Peyer's patch (tissue), 4 donors: Measurements from ENCODE around the gene APOL4.

ENCODE experiments used
- POLR2A ChIP-seq, 2 donors: fragments of 450-650 bp; IDR thresholded peaks; one replicate each; pipeline ENCODE4 v1.5.1; 2017; ENCODE audit warnings: antibody characterized with exemption in 2 of 2, mild to moderate bottlenecking in 2 of 2, moderate library complexity in 2 of 2
- TF ChIP-seq, protein P1 (sequence below), 6 experiments: fragments of 450-650 bp in 4 of 6; fragments of 200-600 bp in 2 of 6; sonication (generic) in 1 of 6; IDR thresholded peaks; one replicate each; pipeline ENCODE4 v1.5.1; 2017 to 2019; ENCODE audit warnings: antibody characterized with exemption in 6 of 6, mild to moderate bottlenecking in 3 of 6, moderate library complexity in 1 of 6

DNA sequence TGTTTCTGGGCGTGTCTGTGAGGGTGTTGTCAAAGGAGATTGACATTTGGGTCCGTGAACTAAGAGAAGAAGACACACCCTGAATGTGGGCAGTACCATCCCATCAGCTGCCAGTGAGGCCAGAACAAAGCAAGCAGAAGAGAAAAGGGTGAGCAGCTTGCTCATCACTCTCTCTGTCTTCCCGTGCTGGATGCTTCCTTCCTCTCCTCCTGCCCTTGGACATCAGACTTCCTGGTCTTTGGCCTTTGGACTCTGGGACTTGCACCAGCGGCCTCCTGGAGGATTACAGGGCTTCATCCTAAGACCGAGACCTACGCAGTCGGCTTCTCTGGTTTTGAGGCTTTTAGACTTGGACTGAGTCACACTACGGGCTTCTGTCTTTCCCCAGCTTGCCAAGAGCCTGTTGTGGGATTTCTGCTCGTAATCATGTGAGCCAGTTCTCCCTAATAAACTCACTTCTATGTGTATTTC, 18.9 kb upstream of the APOL4 start:
- TF ChIP-seq, protein P1, sequence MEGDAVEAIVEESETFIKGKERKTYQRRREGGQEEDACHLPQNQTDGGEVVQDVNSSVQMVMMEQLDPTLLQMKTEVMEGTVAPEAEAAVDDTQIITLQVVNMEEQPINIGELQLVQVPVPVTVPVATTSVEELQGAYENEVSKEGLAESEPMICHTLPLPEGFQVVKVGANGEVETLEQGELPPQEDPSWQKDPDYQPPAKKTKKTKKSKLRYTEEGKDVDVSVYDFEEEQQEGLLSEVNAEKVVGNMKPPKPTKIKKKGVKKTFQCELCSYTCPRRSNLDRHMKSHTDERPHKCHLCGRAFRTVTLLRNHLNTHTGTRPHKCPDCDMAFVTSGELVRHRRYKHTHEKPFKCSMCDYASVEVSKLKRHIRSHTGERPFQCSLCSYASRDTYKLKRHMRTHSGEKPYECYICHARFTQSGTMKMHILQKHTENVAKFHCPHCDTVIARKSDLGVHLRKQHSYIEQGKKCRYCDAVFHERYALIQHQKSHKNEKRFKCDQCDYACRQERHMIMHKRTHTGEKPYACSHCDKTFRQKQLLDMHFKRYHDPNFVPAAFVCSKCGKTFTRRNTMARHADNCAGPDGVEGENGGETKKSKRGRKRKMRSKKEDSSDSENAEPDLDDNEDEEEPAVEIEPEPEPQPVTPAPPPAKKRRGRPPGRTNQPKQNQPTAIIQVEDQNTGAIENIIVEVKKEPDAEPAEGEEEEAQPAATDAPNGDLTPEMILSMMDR (IDR thresholded peaks at IDR 0.05): peak in 2 of 6 experiments; percentile 3 to 13
- no peak for TF ChIP-seq POLR2A (IDR thresholded peaks at IDR 0.05)
